ENCODE results near the gene JAKMIP1.

- TF ChIP-seq CTCF (IDR thresholded peaks at IDR 0.05) (no peak), POLR2A (IDR thresholded peaks at IDR 0.05) (no peak), POLR2AphosphoS5 (IDR thresholded peaks at IDR 0.05) (no peak)
Measured at GRCh38 chr4:6198768-6199421, 1.5 kb downstream of the JAKMIP1 start.

Data from upper lobe of left lung (tissue), 4 donors.